Panc1 (cell line): ENCODE data around the gene AMFR. TPM values are rescaled to one million over a fixed set of nuclear protein-coding genes. Genes with fewer than 3 reads are reported as not detected.

Source experiments
- ATAC-seq: fragments of 200-7000 bp; cut with Tn5 transposase; 2 replicates; pipeline ENCODE4 v1.9.1; 2020; ENCODE audit warnings: mild to moderate bottlenecking, moderate library complexity
- BruUV-seq: library from RNA; stranded (reverse); fragments of 400-500 nt; replicated peaks from 2 replicates; lab custom pipeline; 2021; lab: Mats Ljungman, UMichigan
- CTCF ChIA-PET: fragments of 300-600 bp; sonication (Branson Sonifier 250); formaldehyde crosslinking; loops from one replicate; lab custom pipeline; 2022; ENCODE audit warnings: antibody characterized with exemption; lab: Charles Lee
- POLR2A ChIA-PET: fragments of 300-600 bp; sonication (Branson Sonifier 250); formaldehyde crosslinking; loops from one replicate; lab custom pipeline; 2022; ENCODE audit warnings: antibody characterized with exemption; lab: Charles Lee
- DNase-seq: peaks from one replicate; pipeline ENCODE4 v3.0.0-alpha.2; 2010; ENCODE audit warnings: low read depth, low spot score
- H3K27ac ChIP-seq: 2 replicates; pipeline ENCODE4 v1.5.1; 2011; ENCODE audit warnings: mild to moderate bottlenecking, low read length, inconsistent platforms
- H3K27me3 ChIP-seq: fragments of 200-500 bp; sonication (Bioruptor generic); 2 replicates; pipeline ENCODE4 v1.6.0; 2014; ENCODE audit warnings: low read length, inconsistent platforms; ENCODE audit not compliant: control insufficient read depth, insufficient read depth
- H3K36me3 ChIP-seq: fragments of 200-500 bp; sonication (Bioruptor generic); 2 replicates; pipeline ENCODE4 v1.5.1; 2014; ENCODE audit warnings: inconsistent platforms, mild to moderate bottlenecking, low read length, moderate library complexity; ENCODE audit not compliant: control insufficient read depth, insufficient read depth
- H3K4me1 ChIP-seq: 2 replicates; pipeline ENCODE4 v1.5.1; 2011; ENCODE audit warnings: inconsistent platforms, mild to moderate bottlenecking, low read length, moderate library complexity; ENCODE audit not compliant: control insufficient read depth, insufficient read depth
- H3K4me3 ChIP-seq, 2 experiments: 2 replicates each; pipeline ENCODE4 v1.5.1; 2011 to 2012; ENCODE audit warnings: low read depth in 2 of 2, low read length in 2 of 2, mild to moderate bottlenecking in 2 of 2, inconsistent platforms in 1 of 2, moderate library complexity in 1 of 2
- H3K9me3 ChIP-seq: fragments of 200-500 bp; sonication (Bioruptor generic); 2 replicates; pipeline ENCODE4 v1.5.1; 2014; ENCODE audit warnings: low read depth, mild to moderate bottlenecking, inconsistent platforms, low read length, moderate library complexity; ENCODE audit not compliant: control insufficient read depth, insufficient read depth
- CTCF ChIP-seq: fragments of 450-650 bp; IDR thresholded peaks from 2 replicates; pipeline ENCODE4 v1.5.1; 2017; ENCODE audit warnings: mild to moderate bottlenecking
- POLR2AphosphoS5 ChIP-seq: IDR thresholded peaks from 2 replicates; pipeline ENCODE4 v1.6.1; 2012; ENCODE audit warnings: mild to moderate bottlenecking, low read depth, low read length, moderate library complexity
- SIN3A ChIP-seq: IDR thresholded peaks from 2 replicates; pipeline ENCODE4 v1.6.1; 2012; ENCODE audit warnings: low read depth, mild to moderate bottlenecking, low read length, moderate library complexity, borderline replicate concordance; ENCODE audit not compliant: insufficient read depth
- TCF7L2 ChIP-seq: IDR thresholded peaks from 2 replicates; pipeline ENCODE4 v1.6.1; 2011; ENCODE audit warnings: mild to moderate bottlenecking, low read depth, low read length, inconsistent platforms
- in situ Hi-C: cut with HindIII; loops from 2 replicates; pipeline ENCODE4 v1.10.0; 2016; ENCODE audit warnings: low sequenced_read_pairs, low pct_unique_long_range_greater_than_20kb
- intact Hi-C: fragments of 100-400 bp; cut with micrococcal nuclease; formaldehyde crosslinking; loops from one replicate; pipeline ENCODE4 v1.10.0; 2022; ENCODE audit not compliant: unreplicated experiment
- total RNA-seq: library from RNA; stranded (reverse); gene quantifications from one replicate; pipeline ENCODE4 v1.2.1, GENCODE V29; 2021; ENCODE audit not compliant: unreplicated experiment
- TF ChIP-seq, protein P1 (sequence below), 2 experiments: IDR thresholded peaks; 2 replicates each; pipeline ENCODE4 v1.6.1; 2011 to 2012; ENCODE audit warnings: low read depth in 2 of 2, control low read depth in 1 of 2, low read length in 1 of 2, mild to moderate bottlenecking in 1 of 2, moderate library complexity in 1 of 2; ENCODE audit not compliant: insufficient read depth in 1 of 2

Gene AMFR
- total RNA-seq, 1 experiment from 2014 or later = 89.6 TPM

GRCh38 chr16:56350491-56351405 lies 74.6 kb downstream of the AMFR start:
- intact Hi-C loops = no loop called here

DNA sequence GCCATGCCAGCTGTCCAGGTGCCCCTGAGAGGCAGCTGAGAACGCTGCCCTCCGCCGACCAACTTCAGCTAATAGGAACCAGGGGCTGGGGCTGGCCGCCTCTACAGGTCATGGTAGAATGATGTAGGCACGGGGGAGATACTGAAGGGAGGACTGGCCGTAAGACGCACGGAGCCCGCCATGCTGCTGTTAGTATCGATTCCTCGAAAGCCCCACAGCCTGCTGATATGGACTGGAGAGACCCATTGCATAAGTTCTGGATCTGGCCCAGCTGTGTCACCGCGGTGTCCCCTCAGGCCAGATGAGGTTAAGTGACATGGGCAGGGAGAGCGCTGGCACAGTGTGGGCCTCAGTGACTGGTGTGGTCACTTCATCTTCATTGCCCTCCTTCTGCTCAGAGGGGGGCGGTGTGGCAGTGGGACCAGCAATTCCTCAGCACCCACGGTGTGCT lies 75.6 kb downstream of the AMFR start:
- DNase-seq (no peak), ATAC-seq (no peak)
- intact Hi-C loops (no loop called here), in situ Hi-C loops (no loop called here)
- POLR2A ChIA-PET = no interaction called here
- no peaks in the 10 kb centered on the region for H3K4me1 ChIP-seq
- H3K27me3 ChIP-seq = no peaks in the 10 kb centered on the region
- TF ChIP-seq SIN3A (no peak), TCF7L2 (no peak), POLR2AphosphoS5 (no peak), CTCF (no peak)
- TF ChIP-seq, protein P1, sequence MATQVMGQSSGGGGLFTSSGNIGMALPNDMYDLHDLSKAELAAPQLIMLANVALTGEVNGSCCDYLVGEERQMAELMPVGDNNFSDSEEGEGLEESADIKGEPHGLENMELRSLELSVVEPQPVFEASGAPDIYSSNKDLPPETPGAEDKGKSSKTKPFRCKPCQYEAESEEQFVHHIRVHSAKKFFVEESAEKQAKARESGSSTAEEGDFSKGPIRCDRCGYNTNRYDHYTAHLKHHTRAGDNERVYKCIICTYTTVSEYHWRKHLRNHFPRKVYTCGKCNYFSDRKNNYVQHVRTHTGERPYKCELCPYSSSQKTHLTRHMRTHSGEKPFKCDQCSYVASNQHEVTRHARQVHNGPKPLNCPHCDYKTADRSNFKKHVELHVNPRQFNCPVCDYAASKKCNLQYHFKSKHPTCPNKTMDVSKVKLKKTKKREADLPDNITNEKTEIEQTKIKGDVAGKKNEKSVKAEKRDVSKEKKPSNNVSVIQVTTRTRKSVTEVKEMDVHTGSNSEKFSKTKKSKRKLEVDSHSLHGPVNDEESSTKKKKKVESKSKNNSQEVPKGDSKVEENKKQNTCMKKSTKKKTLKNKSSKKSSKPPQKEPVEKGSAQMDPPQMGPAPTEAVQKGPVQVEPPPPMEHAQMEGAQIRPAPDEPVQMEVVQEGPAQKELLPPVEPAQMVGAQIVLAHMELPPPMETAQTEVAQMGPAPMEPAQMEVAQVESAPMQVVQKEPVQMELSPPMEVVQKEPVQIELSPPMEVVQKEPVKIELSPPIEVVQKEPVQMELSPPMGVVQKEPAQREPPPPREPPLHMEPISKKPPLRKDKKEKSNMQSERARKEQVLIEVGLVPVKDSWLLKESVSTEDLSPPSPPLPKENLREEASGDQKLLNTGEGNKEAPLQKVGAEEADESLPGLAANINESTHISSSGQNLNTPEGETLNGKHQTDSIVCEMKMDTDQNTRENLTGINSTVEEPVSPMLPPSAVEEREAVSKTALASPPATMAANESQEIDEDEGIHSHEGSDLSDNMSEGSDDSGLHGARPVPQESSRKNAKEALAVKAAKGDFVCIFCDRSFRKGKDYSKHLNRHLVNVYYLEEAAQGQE (IDR thresholded peaks at IDR 0.05; ENCODE audit: insufficient read depth in 1 of 2, low read depth in 2 of 2, low read length in 1 of 2) = no peak
- no peak overlapping the region for H3K4me3 ChIP-seq
- H3K36me3 ChIP-seq = no peaks in the 10 kb centered on the region
- CTCF ChIA-PET = no interaction called here
- H3K9me3 ChIP-seq = no peaks in the 10 kb centered on the region
- no peak overlapping the region for H3K27ac ChIP-seq
- BruUV-seq = no TSS peak

More at GRCh38 chr16:56350491-56351405, 74.6 kb downstream of the AMFR start:
- Histone ChIP-seq H3K9me3 (no peaks in the 10 kb centered on the region), H3K4me1 (no peaks in the 10 kb centered on the region), H3K36me3 (no peaks in the 10 kb centered on the region), H3K27me3 (no peaks in the 10 kb centered on the region), H3K27ac (no peak overlapping the region), H3K4me3 (no peak overlapping the region)
- ATAC-seq (no peak), DNase-seq (no peak)
- TF ChIP-seq SIN3A (no peak), TCF7L2 (no peak), CTCF (no peak), POLR2AphosphoS5 (no peak)
- TF ChIP-seq, protein P1 (IDR thresholded peaks at IDR 0.05; ENCODE audit: insufficient read depth in 1 of 2, low read depth in 2 of 2, low read length in 1 of 2) = no peak
- POLR2A ChIA-PET = no interaction called here
- no TSS peak for BruUV-seq
- CTCF ChIA-PET = no interaction called here
- in situ Hi-C loops = no loop called here
